ENCODE measurements around the gene ATP1A4.

DNA sequence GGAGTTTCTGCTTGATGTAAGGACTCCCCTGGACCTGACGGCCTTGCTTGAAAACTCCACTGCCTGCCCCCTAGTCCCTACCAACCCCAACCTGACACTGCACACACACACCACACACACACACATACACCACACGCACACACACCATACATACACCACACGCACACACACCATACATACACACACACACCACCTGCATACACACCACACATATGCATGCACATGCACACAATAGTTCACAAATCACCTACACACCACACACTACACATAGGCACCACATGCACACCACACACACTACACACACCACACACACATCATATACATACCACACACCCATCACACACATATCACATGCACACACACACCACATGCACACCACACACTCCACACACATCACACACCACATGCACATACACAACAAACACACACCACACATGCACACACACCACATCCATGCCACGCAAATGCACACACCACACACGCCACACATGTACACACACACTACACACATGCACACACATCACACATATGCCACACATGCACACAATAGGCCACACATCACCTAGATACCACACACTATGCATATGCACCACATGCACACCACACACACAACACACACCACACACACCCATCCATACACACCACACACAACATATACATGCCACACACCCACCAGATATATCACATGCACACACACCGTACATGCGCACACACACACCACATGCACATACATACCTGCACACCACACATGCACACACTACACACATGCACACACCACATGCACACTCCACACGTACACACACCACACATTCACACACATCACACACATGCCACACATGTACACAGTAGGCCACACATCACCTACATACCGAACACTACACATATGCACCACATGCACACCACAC is 42.7 kb downstream of the ATP1A4 start:
- TF ChIP-seq MEIS1 (CRISPR knock-in tag; IDR thresholded peaks at IDR 0.05; ENCODE audit: borderline replicate concordance) (no peak), WT1 (tag by site-specific recombination; IDR thresholded peaks at IDR 0.05) (no peak), ZNF785 (tag by site-specific recombination; IDR thresholded peaks at IDR 0.05) (peak; percentile 12; the same call in 1 of the 2 replicates), ZBTB21 (tag by site-specific recombination; IDR thresholded peaks at IDR 0.05) (no peak), ZNF514 (tag by site-specific recombination; IDR thresholded peaks at IDR 0.05) (no peak), ZEB2 (tag by site-specific recombination; IDR thresholded peaks at IDR 0.05) (no peak)
- TF ChIP-seq, protein P1, sequence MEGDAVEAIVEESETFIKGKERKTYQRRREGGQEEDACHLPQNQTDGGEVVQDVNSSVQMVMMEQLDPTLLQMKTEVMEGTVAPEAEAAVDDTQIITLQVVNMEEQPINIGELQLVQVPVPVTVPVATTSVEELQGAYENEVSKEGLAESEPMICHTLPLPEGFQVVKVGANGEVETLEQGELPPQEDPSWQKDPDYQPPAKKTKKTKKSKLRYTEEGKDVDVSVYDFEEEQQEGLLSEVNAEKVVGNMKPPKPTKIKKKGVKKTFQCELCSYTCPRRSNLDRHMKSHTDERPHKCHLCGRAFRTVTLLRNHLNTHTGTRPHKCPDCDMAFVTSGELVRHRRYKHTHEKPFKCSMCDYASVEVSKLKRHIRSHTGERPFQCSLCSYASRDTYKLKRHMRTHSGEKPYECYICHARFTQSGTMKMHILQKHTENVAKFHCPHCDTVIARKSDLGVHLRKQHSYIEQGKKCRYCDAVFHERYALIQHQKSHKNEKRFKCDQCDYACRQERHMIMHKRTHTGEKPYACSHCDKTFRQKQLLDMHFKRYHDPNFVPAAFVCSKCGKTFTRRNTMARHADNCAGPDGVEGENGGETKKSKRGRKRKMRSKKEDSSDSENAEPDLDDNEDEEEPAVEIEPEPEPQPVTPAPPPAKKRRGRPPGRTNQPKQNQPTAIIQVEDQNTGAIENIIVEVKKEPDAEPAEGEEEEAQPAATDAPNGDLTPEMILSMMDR (tag by site-specific recombination; IDR thresholded peaks at IDR 0.05), result no peak
- TF ChIP-seq, protein P2, sequence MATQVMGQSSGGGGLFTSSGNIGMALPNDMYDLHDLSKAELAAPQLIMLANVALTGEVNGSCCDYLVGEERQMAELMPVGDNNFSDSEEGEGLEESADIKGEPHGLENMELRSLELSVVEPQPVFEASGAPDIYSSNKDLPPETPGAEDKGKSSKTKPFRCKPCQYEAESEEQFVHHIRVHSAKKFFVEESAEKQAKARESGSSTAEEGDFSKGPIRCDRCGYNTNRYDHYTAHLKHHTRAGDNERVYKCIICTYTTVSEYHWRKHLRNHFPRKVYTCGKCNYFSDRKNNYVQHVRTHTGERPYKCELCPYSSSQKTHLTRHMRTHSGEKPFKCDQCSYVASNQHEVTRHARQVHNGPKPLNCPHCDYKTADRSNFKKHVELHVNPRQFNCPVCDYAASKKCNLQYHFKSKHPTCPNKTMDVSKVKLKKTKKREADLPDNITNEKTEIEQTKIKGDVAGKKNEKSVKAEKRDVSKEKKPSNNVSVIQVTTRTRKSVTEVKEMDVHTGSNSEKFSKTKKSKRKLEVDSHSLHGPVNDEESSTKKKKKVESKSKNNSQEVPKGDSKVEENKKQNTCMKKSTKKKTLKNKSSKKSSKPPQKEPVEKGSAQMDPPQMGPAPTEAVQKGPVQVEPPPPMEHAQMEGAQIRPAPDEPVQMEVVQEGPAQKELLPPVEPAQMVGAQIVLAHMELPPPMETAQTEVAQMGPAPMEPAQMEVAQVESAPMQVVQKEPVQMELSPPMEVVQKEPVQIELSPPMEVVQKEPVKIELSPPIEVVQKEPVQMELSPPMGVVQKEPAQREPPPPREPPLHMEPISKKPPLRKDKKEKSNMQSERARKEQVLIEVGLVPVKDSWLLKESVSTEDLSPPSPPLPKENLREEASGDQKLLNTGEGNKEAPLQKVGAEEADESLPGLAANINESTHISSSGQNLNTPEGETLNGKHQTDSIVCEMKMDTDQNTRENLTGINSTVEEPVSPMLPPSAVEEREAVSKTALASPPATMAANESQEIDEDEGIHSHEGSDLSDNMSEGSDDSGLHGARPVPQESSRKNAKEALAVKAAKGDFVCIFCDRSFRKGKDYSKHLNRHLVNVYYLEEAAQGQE (tag by site-specific recombination; IDR thresholded peaks at IDR 0.05), result no peak
- TF ChIP-seq, protein P3, sequence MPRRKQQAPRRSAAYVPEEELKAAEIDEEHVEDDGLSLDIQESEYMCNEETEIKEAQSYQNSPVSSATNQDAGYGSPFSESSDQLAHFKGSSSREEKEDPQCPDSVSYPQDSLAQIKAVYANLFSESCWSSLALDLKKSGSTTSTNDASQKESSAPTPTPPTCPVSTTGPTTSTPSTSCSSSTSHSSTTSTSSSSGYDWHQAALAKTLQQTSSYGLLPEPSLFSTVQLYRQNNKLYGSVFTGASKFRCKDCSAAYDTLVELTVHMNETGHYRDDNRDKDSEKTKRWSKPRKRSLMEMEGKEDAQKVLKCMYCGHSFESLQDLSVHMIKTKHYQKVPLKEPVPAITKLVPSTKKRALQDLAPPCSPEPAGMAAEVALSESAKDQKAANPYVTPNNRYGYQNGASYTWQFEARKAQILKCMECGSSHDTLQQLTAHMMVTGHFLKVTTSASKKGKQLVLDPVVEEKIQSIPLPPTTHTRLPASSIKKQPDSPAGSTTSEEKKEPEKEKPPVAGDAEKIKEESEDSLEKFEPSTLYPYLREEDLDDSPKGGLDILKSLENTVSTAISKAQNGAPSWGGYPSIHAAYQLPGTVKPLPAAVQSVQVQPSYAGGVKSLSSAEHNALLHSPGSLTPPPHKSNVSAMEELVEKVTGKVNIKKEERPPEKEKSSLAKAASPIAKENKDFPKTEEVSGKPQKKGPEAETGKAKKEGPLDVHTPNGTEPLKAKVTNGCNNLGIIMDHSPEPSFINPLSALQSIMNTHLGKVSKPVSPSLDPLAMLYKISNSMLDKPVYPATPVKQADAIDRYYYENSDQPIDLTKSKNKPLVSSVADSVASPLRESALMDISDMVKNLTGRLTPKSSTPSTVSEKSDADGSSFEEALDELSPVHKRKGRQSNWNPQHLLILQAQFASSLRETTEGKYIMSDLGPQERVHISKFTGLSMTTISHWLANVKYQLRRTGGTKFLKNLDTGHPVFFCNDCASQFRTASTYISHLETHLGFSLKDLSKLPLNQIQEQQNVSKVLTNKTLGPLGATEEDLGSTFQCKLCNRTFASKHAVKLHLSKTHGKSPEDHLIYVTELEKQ (tag by site-specific recombination; IDR thresholded peaks at IDR 0.05; ENCODE audit: borderline replicate concordance), result no peak
